Effector CD4-positive, alpha-beta T cell (primary cell): Measurements from ENCODE around the gene IL36A. TPM values are rescaled to one million over a fixed set of nuclear protein-coding genes. Genes with fewer than 3 reads are reported as not detected.

Source experiments
- DNase-seq: peaks from one replicate; pipeline ENCODE4 v3.0.0-alpha.2; 2020
- total RNA-seq: gene quantifications from one replicate; lab custom pipeline; 2026; lab: John Stamatoyannopoulos, UW

The IL36A gene, protein sequence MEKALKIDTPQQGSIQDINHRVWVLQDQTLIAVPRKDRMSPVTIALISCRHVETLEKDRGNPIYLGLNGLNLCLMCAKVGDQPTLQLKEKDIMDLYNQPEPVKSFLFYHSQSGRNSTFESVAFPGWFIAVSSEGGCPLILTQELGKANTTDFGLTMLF
- total RNA-seq = not detected

GRCh38 chr2:113005030-113005509 is at the start of gene IL36A:
Gene IL36A, plus strand, starts transcription at chr2:113005459. Its CDS starts 413 bp downstream, at chr2:113005872.
- DNase-seq = no peak

DNA sequence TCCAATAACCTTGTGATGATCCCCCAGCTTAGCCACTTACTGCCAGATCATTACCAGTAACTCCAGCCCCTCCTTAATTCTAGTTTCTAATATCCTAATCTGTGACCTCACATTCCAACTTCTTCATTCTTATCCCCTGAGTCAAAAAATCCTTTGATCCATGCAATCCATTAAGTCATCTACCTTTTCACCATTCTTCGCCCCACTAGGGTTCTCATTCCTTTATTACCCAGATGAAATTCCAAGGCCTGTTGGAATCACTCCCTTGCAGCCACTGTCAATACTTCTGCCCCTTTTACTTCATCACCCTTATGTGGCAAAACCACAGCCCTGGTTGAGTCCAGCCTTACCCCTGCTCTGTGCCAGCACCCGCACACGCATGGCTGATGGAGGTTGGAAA is 47.7 kb upstream of the IL36A start:
- DNase-seq = no peak

DNA sequence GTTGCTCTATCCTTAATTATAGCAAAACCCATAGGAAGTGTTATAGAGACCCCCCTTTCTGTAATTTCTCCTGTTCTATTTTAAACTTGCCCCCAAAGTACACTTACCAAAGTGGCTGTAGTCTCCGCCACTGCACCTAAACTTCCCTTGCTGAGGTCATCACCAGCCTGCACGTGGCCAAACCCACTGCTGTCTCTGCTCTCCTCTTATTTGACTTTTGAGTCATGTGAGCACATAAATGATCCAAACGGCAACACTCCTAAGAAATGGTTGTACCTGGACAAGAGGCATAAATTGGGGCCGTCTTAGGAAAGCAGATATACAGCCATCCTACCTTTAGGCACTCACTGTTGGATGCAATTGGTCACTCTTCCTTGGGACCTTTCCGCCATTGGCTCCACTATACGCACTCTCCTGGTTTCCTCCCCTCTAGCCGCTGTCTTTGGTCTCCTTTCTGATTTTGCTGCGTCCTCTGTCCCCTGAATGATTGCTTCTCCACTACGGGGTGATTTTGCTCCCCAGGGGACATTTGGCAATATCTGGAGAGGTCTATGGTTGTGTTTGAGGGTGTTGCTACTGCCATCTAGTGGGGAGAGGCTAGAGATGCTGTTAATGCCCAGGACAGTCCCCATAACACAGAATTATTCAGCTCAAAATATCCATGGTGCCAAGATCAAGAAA is 46.7 kb upstream of the IL36A start:
- DNase-seq = peak; percentile 12

DNA sequence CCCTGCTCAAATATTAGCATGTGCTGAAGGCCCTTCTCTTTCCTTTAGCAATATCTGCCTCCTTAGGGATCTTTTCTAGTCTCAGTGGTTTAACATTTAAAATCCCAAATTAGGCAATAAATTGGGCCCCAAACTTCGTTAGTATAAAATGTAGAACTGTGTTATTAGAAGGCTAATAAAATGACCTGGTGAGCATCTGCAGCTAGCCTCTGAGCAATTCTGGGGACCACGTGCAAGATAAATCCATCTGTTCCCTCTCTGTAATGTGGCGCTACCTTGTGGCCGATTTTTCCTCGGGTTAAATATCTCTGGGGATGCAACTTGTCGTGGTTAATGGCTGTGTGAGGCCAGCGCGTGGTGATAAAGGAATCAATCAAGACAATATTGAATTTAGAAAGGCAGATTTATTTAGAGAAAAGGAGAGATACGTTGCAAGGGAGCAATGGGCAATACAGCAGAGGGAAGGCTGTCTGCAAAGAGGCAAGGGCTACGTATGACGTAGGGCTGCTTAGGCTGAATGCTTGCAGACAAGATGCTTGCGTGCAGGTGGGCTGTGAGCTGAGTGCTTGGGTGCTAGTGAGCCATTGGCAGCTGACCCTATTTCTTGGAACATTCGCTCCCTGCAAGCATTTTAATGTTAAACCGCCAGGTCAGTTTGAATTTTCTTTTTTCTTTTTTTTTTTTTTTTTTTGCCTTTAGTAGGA is 46.0 kb upstream of the IL36A start:
- no peak for DNase-seq

DNA sequence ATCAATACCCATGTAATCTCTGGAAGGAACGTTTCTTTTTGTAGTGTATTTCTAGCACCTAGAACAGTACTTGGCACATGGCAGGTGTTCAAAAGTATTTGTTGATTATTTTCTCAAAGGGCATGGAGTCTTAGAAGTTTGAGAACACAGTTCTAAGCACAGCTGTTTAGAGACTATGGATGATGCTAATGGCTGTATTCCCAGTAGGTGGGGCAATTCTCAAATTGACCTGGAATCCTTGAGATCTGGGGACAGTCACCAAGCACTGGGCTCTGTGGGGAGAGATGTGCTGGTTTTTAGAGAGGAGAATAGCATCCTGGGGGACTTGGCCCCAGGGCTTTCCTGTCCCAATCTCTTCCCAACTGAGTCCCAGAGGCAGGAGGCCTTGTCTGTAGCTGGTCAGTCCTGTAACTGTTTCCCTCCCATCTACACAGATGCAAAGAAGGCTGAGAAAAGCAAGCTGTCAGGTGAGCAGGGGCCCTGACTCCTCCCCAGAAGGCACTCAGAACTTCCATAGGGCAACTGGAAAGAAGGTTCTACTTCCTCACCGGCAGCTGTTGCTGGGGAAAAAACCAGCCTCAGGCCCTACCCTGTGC is 44.9 kb upstream of the IL36A start:
- no peak for DNase-seq

- no peak for DNase-seq
Observed at GRCh38 chr2:112962308-112963175, 42.7 kb upstream of the IL36A start.

DNA sequence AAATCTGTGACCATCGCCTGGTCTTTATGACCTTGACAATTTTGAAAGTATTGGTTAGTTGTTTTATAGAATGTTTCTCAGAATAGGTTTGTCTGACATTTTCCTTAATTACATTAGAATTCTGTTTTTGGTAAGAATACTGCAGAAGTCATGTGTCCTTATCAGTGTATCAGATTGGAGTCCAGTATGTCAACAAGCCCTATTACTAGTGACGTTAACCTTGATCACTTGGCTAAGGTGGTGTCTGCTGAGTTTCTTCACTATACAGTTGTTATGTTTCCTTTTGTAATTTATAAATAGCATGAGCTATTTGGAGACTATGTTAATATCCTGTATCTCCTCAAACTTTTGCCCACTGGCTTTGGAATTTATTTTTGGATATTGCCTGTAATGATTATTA is 38.2 kb upstream of the IL36A start:
- DNase-seq = no peak

DNA sequence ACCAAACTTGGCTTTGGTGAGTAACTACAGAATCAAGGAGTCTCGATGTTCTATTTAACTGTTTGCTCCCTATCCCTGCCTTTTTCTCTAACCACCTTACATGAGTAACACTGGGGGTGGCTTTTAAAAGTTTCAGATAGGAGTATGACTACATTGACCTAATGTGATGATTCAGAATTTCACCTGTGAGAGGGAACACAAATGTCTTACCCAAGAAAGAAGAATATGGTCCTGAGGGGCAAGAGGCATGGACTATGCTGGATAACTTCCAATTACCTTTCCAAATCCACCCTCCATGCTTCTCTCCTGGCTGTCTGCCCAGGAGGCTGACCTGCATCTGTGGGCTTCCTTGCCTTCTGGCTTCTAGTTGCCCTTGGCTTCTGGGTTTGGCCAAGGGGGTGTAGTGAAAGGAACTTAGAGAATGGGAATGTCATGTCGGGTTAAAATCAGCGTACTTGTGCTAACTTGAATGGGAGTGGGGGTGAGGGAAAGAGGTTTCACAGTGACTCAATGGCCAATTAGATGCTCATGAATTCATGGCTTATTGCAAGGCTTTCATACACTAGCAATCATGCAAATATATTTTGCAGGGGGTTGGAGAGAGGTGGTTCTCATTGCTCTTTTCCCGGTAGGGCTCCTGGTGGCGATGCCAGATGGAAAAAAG is 32.7 kb upstream of the IL36A start:
- DNase-seq = no peak

DNA sequence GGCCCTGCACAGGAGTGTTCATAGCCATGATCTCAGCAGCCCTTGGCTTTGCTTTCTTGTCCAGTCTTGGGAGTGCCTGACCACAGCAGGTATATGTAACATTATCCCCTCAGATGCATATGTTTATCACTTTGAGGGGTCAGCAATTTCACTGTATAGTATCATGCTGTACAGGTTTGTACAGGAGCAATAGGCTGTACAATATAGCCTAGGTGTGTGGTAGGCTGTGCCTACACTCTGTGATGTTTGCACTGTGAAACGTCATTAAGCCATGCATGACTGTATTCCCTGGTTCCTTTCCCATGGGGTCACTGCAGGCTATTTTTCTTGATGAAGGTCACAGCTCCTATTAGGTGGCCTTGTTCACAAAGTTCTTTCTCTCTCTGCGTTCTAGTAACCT is 32.1 kb upstream of the IL36A start:
- no peak for DNase-seq

GRCh38 chr2:112977559-112978056 is 27.7 kb upstream of the IL36A start, which contains the start of gene IL36G:
Gene IL36G, plus strand, starts transcription at chr2:112978006. Its CDS starts 633 bp downstream, at chr2:112978639.
- no peak for DNase-seq

DNA sequence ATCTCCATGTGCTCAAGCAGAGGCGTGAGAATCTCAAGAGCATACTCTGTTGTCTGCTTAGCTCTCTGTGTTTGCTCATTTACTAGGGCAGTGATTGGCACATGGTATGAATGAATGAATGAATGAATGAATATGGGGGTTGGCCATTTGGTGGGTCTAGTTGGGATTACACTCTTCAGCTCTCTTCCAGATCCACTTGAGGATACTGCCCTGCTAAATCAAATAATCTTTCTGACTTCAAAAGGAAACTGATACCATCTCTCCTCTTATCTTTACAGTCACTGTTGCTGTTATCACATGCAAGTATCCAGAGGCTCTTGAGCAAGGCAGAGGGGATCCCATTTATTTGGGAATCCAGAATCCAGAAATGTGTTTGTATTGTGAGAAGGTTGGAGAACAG is 25.5 kb upstream of the IL36A start:
- no peak for DNase-seq

DNA sequence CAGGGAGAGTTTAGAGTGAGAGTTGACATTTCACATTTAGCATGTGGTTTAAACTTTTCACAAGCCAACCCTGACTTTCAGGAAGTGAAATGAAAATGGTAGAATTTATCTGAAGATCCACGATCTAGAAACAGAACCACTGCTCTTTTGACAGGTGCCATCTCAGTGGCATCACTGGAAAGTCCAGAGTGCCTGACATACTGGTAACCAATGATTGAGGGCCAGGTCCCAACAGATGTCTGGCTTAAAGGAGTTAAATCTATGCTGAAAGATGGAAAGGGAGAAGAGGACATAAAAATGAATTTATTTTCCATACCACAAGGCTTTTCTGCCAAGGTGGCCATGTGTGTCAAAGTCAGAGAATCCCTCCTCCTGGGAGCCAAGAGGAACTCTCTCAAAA is 24.7 kb upstream of the IL36A start:
- no peak for DNase-seq

GRCh38 chr2:112985090-112985489 is 20.2 kb upstream of the IL36A start:
- no peak for DNase-seq

DNA sequence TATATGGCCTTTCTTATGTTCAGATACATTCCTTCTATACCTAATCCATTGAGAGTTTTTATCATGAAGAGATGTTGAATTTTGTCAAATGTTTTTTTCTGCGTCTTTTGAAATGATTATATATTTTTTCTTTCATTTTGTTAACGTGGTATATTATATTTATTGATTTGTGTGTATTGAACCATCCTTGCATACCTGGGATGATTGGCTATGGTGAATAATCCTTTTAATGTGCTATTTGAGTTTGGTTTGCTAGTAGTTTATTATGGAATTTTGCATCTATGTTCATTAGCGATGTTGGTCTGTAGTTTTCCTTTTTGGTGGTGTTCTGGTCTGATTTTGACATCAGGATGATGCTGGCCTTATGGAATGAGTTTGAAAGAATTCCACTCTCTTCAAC is 15.6 kb upstream of the IL36A start:
- DNase-seq = no peak

GRCh38 chr2:112993831-112994230 is 11.4 kb upstream of the IL36A start:
- DNase-seq = no peak

GRCh38 chr2:112994648-112995047 is 10.6 kb upstream of the IL36A start:
- no peak for DNase-seq

DNA sequence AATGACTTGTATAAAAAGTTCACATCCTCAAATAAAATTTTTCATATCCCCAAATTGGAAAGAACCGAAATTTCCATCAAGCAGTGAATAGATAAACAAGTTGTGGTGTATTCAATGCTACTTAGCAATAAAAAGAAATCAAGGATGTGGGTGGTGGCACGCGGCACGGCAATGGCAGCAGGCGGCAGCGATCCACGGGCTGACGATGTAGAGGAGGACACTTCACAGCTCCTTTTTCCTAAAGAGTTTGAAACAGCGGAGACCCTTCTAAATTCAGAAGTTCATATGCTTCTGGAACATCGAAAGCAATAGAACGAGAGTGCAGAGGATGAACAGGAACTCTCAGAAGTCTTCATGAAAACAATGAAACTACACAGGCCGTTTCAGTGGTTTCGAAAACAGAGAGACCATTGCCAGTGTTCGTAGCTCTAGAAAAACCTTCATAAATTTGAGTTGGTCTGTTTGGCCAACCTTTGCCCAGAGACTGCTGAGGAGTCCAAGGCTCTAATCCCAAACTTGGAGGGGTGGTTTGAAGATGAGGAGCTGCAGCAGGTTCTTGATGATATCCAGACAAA is 9.8 kb upstream of the IL36A start:
- no peak for DNase-seq

- DNase-seq = peak; percentile 61
Observed at GRCh38 chr2:112996635-112997034, 8.6 kb upstream of the IL36A start.

- no peak for DNase-seq
Observed at GRCh38 chr2:112997151-112997550, 8.1 kb upstream of the IL36A start.

DNA sequence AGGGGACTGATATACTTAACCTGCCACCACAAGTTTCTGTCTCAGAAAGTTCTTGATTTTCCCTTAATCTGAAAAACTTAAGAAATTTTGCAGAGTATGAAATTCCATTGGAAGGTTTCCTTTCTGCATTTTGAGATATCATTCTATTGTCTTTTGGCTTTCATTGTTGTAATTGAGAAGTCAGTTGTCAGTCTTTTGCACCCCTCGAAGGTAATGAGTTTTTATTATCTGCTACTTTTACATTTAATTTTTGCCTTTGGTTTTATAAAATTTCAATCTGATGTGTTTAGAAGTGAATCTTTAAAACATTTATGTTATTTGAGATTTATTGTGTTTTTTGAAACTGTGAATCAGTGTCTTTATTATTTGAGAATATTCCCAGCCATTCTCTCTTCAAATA is 4.8 kb upstream of the IL36A start:
- DNase-seq = no peak

GRCh38 chr2:113002677-113003076 is 2.6 kb upstream of the IL36A start:
- no peak for DNase-seq
